Neural cell (in vitro differentiated cells): ENCODE data around the gene TSPAN7. TPM values are rescaled to one million over a fixed set of nuclear protein-coding genes. Genes with fewer than 3 reads are reported as not detected.

Experiments
- H2AFZ ChIP-seq: fragments of 200-600, 300-800 bp; sonication (generic), shearing (Covaris generic); 2 replicates; pipeline ENCODE4 v1.6.0; 2014; ENCODE audit warnings: low read depth, mild to moderate bottlenecking, antibody characterized with exemption, low read length, moderate library complexity
- H3F3A ChIP-seq: fragments of 200-600 bp; shearing (Covaris generic); 2 replicates; pipeline ENCODE4 v1.6.1; 2016; ENCODE audit warnings: mild to moderate bottlenecking, moderate library complexity, mixed read lengths, antibody characterized with exemption, low read length; ENCODE audit not compliant: insufficient read depth, poor library complexity, severe bottlenecking
- H3K27ac ChIP-seq: fragments of 200-600, 300-800 bp; sonication (generic), shearing (Covaris generic); 2 replicates; pipeline ENCODE4 v1.5.1; 2014; ENCODE audit warnings: mild to moderate bottlenecking, low read length, moderate library complexity
- H3K27me3 ChIP-seq: fragments of 300-800, 200-600 bp; sonication (generic), shearing (Covaris generic); 2 replicates; pipeline ENCODE4 v1.6.0; 2014; ENCODE audit warnings: mild to moderate bottlenecking, low read depth, low read length, moderate library complexity; ENCODE audit not compliant: insufficient read depth
- H3K36me3 ChIP-seq: fragments of 300-800, 200-600 bp; sonication (generic), shearing (Covaris generic); 2 replicates; pipeline ENCODE4 v1.5.1; 2014; ENCODE audit warnings: mild to moderate bottlenecking, antibody characterized with exemption, low read length, moderate library complexity; ENCODE audit not compliant: insufficient read depth
- H3K4me2 ChIP-seq: fragments of 300-800, 200-600 bp; sonication (generic), shearing (Covaris generic); 2 replicates; pipeline ENCODE4 v1.6.0; 2014; ENCODE audit warnings: mild to moderate bottlenecking, low read length
- H3K4me3 ChIP-seq: fragments of 300-800, 200-600 bp; sonication (generic), shearing (Covaris generic); 2 replicates; pipeline ENCODE4 v1.5.1; 2014; ENCODE audit warnings: mild to moderate bottlenecking, low read length, moderate library complexity
- H3K79me2 ChIP-seq: fragments of 200-600 bp; shearing (Covaris generic); replicated peaks from 2 replicates; pipeline ENCODE4 v1.6.0; 2014; ENCODE audit warnings: mild to moderate bottlenecking, low read length, moderate library complexity; ENCODE audit not compliant: insufficient read depth
- H3K9ac ChIP-seq: fragments of 300-800, 200-600 bp; sonication (generic), shearing (Covaris generic); 2 replicates; pipeline ENCODE4 v1.6.1; 2016; ENCODE audit warnings: mild to moderate bottlenecking, low read length, mixed read lengths
- H3K9me2 ChIP-seq: fragments of 200-600 bp; shearing (Covaris generic); 2 replicates; pipeline ENCODE4 v1.6.1; 2016; ENCODE audit warnings: mild to moderate bottlenecking, low read length, mixed read lengths; ENCODE audit not compliant: insufficient read depth
- H3K9me3 ChIP-seq: fragments of 200-600, 300-800 bp; sonication (generic), shearing (Covaris generic); 2 replicates; pipeline ENCODE4 v1.6.1; 2016; ENCODE audit warnings: mild to moderate bottlenecking, mixed run types, low read length, moderate library complexity, mixed read lengths
- H4K20me1 ChIP-seq: fragments of 200-600 bp; shearing (Covaris generic); 2 replicates; pipeline ENCODE4 v1.6.1; 2016; ENCODE audit warnings: mild to moderate bottlenecking, mixed run types; ENCODE audit not compliant: insufficient read depth
- EP300 ChIP-seq: fragments of 450-650 bp; conservative IDR thresholded peaks from 2 replicates; pipeline ENCODE4 v1.6.1; 2014; ENCODE audit warnings: antibody characterized with exemption, mild to moderate bottlenecking, moderate library complexity; ENCODE audit not compliant: poor library complexity, severe bottlenecking
- EZH2 ChIP-seq: fragments of 200-600, 300-800 bp; shearing (Covaris generic), sonication (generic); IDR thresholded peaks from 2 replicates; pipeline ENCODE4 v1.6.1; 2014; ENCODE audit warnings: antibody characterized with exemption, low read length, borderline replicate concordance, mild to moderate bottlenecking; ENCODE audit not compliant: insufficient read depth, poor library complexity, severe bottlenecking
- MXI1 ChIP-seq: fragments of 450-650 bp; conservative IDR thresholded peaks from 2 replicates; pipeline ENCODE4 v1.6.1; 2014; ENCODE audit warnings: antibody characterized with exemption, mild to moderate bottlenecking; ENCODE audit not compliant: poor library complexity, severe bottlenecking
- POLR2AphosphoS5 ChIP-seq: IDR thresholded peaks from 2 replicates; pipeline ENCODE4 v1.6.1; 2012
- RAD21 ChIP-seq: fragments of 450-650 bp; conservative IDR thresholded peaks from 2 replicates; pipeline ENCODE4 v1.6.1; 2014; ENCODE audit warnings: antibody characterized with exemption, mild to moderate bottlenecking, moderate library complexity
- SMC3 ChIP-seq: fragments of 450-650 bp; conservative IDR thresholded peaks from 2 replicates; pipeline ENCODE4 v1.6.1; 2014; ENCODE audit warnings: antibody characterized with exemption, mild to moderate bottlenecking, moderate library complexity; ENCODE audit not compliant: poor library complexity
- TAF1 ChIP-seq: IDR thresholded peaks from 2 replicates; pipeline ENCODE4 v1.6.1; 2012; ENCODE audit warnings: low read depth
- polyA plus RNA-seq: library from polyadenylated mRNA; depleted of rRNA; stranded (reverse); fragments of >200 nt; gene quantifications from 2 replicates; pipeline ENCODE4 v1.2.3, GENCODE V29; 2014
- TF ChIP-seq, protein P1 (sequence below): IDR thresholded peaks from 2 replicates; pipeline ENCODE4 v1.6.1; 2012; ENCODE audit warnings: borderline replicate concordance
- TF ChIP-seq, protein P2 (sequence below): fragments of 450-650 bp; IDR thresholded peaks from 2 replicates; pipeline ENCODE4 v1.5.1; 2014; ENCODE audit warnings: antibody characterized with exemption, mild to moderate bottlenecking, moderate library complexity; ENCODE audit not compliant: poor library complexity, severe bottlenecking

The TSPAN7 gene
- polyA plus RNA-seq, 1 donor from 2014 or later = 184 TPM

DNA sequence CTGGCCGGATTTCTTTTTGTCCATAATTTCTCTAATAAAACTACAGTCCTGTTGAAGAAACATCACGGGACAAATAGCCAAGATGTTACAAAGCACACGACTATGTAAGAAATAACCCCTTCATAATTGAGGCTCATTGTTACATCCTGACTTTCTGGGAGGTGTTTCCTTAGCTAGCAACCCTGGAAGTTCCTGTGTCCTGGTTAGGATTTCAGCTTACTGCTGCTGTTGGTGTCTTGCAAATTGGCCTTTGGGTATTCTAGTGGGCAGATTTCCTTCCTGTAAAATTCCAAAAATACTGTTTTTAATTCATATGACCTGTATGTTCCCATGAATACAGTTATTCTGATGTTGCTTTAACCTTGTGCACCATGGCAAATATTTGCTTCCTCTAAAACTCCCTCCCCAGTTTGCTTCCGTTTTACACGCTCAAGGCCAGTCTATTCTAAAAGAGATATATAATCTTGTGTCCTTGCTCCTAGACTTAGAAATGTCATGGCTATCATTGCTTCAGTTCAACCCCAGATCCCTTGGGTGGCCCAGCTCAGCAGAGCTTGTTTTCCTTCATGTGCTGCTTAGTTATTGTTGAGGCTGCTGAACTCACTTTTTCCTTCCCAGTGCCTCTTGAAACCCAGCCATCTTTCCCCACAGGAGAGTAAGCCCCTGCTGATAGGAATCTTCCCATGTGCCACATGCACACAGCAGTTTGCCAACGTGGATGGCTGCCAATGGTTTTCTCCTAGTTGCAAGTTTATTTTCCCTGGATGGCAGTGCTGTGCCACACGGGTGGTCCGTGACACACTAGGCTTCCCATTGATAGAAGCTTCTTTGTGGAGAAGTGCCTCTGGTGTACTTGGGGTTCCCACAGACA lies 75.8 kb downstream of the TSPAN7 start:
- no peak overlapping the region for H3K4me3 ChIP-seq
- H2AFZ ChIP-seq = no peak overlapping the region
- H3K9ac ChIP-seq = no peak overlapping the region
- no peak overlapping the region for H3K4me2 ChIP-seq
- H3F3A ChIP-seq = no peaks in the 10 kb centered on the region
- no peaks in the 10 kb centered on the region for H3K9me2 ChIP-seq
- no peaks in the 10 kb centered on the region for H3K79me2 ChIP-seq
- H3K9me3 ChIP-seq = no peaks in the 10 kb centered on the region
- H3K36me3 ChIP-seq = no peaks in the 10 kb centered on the region
- no peak overlapping the region for H3K27ac ChIP-seq
- no peaks in the 10 kb centered on the region for H4K20me1 ChIP-seq
- no peaks in the 10 kb centered on the region for H3K27me3 ChIP-seq
- TF ChIP-seq, protein P1, sequence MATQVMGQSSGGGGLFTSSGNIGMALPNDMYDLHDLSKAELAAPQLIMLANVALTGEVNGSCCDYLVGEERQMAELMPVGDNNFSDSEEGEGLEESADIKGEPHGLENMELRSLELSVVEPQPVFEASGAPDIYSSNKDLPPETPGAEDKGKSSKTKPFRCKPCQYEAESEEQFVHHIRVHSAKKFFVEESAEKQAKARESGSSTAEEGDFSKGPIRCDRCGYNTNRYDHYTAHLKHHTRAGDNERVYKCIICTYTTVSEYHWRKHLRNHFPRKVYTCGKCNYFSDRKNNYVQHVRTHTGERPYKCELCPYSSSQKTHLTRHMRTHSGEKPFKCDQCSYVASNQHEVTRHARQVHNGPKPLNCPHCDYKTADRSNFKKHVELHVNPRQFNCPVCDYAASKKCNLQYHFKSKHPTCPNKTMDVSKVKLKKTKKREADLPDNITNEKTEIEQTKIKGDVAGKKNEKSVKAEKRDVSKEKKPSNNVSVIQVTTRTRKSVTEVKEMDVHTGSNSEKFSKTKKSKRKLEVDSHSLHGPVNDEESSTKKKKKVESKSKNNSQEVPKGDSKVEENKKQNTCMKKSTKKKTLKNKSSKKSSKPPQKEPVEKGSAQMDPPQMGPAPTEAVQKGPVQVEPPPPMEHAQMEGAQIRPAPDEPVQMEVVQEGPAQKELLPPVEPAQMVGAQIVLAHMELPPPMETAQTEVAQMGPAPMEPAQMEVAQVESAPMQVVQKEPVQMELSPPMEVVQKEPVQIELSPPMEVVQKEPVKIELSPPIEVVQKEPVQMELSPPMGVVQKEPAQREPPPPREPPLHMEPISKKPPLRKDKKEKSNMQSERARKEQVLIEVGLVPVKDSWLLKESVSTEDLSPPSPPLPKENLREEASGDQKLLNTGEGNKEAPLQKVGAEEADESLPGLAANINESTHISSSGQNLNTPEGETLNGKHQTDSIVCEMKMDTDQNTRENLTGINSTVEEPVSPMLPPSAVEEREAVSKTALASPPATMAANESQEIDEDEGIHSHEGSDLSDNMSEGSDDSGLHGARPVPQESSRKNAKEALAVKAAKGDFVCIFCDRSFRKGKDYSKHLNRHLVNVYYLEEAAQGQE = no peak
- no peak for TF ChIP-seq MXI1
- TF ChIP-seq TAF1 = no peak
- TF ChIP-seq RAD21 = no peak
- TF ChIP-seq POLR2AphosphoS5 = no peak
- TF ChIP-seq SMC3 = no peak
- TF ChIP-seq EZH2 = no peak
- no peak for TF ChIP-seq EP300
- TF ChIP-seq, protein P2, sequence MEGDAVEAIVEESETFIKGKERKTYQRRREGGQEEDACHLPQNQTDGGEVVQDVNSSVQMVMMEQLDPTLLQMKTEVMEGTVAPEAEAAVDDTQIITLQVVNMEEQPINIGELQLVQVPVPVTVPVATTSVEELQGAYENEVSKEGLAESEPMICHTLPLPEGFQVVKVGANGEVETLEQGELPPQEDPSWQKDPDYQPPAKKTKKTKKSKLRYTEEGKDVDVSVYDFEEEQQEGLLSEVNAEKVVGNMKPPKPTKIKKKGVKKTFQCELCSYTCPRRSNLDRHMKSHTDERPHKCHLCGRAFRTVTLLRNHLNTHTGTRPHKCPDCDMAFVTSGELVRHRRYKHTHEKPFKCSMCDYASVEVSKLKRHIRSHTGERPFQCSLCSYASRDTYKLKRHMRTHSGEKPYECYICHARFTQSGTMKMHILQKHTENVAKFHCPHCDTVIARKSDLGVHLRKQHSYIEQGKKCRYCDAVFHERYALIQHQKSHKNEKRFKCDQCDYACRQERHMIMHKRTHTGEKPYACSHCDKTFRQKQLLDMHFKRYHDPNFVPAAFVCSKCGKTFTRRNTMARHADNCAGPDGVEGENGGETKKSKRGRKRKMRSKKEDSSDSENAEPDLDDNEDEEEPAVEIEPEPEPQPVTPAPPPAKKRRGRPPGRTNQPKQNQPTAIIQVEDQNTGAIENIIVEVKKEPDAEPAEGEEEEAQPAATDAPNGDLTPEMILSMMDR = no peak

DNA sequence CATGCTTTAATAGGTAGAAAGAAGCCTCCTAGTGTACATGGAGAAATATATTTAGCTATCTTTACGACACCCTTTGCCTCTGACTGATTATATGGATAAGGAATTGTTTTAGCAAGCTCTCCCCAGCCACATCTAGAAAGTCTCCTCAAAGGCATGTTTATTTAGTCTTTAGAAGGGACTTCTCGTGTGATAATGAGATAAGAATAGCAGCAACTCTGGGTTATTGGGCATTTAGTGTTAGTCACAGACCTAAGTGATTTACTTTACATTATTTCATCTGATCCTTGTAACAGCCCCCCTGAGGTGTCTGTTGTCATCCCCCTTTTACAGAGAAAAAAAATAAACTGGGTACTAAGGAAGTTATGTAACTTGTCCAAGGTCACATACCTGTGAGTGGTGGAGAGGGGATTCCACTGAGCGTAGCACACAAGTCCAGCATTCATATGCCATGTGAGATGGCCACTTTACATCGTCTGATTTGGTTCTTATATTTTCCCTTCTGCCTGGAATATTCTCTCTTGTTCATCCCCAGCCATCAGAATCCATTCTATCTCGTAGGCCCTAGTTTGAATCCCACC lies 77.7 kb downstream of the TSPAN7 start:
- no peak overlapping the region for H3K27ac ChIP-seq
- no peak overlapping the region for H3K4me2 ChIP-seq
- H4K20me1 ChIP-seq = no peaks in the 10 kb centered on the region
- TF ChIP-seq, protein P2 = no peak
- TF ChIP-seq, protein P1 = no peak
- TF ChIP-seq MXI1 (no peak), TAF1 (no peak), EP300 (no peak), SMC3 (no peak), POLR2AphosphoS5 (no peak), EZH2 (no peak), RAD21 (no peak)
- H3K79me2 ChIP-seq = no peaks in the 10 kb centered on the region
- no peaks in the 10 kb centered on the region for H3K9me3 ChIP-seq
- H3F3A ChIP-seq = no peaks in the 10 kb centered on the region
- H3K9me2 ChIP-seq = no peaks in the 10 kb centered on the region
- no peak overlapping the region for H2AFZ ChIP-seq
- H3K9ac ChIP-seq = no peak overlapping the region
- no peaks in the 10 kb centered on the region for H3K27me3 ChIP-seq
- no peak overlapping the region for H3K4me3 ChIP-seq
- no peaks in the 10 kb centered on the region for H3K36me3 ChIP-seq
